CD4-positive, alpha-beta memory T cell (primary cell): ENCODE measurements around the gene DENND1C. TPM values are rescaled to one million over a fixed set of nuclear protein-coding genes. Genes with fewer than 3 reads are reported as not detected.
A peak's percentile ranks its signal among the peaks of the same experiment; 100 is the strongest.

Source experiments
- CTCF ChIA-PET: fragments of 350-600 bp; sonication (Branson Sonifier 250); formaldehyde crosslinking; loops from one replicate; lab custom pipeline; 2021; ENCODE audit warnings: inconsistent platforms; ENCODE audit not compliant: partially characterized antibody; lab: Charles Lee
- POLR2A ChIA-PET: fragments of 350-600 bp; sonication (Branson Sonifier 250); formaldehyde crosslinking; loops from one replicate; lab custom pipeline; 2021; ENCODE audit not compliant: partially characterized antibody; lab: Charles Lee
- DNase-seq, 5 donors: peaks; one replicate each; pipeline versions ENCODE4 v3.0.0 to v3.0.0-alpha.2; 2020 to 2022; ENCODE audit warnings: mixed read lengths in 1 of 5
- H3K27ac ChIP-seq: one replicate; pipeline ENCODE4 v1.7.0; 2013; ENCODE audit warnings: low read depth, low read length
- H3K27me3 ChIP-seq: 2 replicates; pipeline ENCODE4 v1.7.0; 2013; ENCODE audit warnings: mild to moderate bottlenecking, low read length, moderate library complexity; ENCODE audit not compliant: insufficient read depth
- H3K36me3 ChIP-seq: 2 replicates; pipeline ENCODE4 v1.7.0; 2013; ENCODE audit warnings: mild to moderate bottlenecking, low read length, moderate library complexity; ENCODE audit not compliant: insufficient read depth
- H3K4me1 ChIP-seq: 2 replicates; pipeline ENCODE4 v1.7.0; 2013; ENCODE audit warnings: mild to moderate bottlenecking, low read length, moderate library complexity; ENCODE audit not compliant: insufficient read depth
- H3K4me3 ChIP-seq, 2 donors: one replicate each; pipeline ENCODE4 v1.7.0; 2013; ENCODE audit warnings: low read length in 2 of 2, mild to moderate bottlenecking in 1 of 2
- H3K9me3 ChIP-seq, 2 donors: one replicate each; pipeline ENCODE4 v1.7.0; 2013; ENCODE audit warnings: low read length in 2 of 2, control low read depth in 1 of 2; ENCODE audit not compliant: control insufficient read depth in 1 of 2
- H3K27ac Mint-ChIP-seq, 7 donors: one replicate each; pipeline ENCODE4 v1.8.0; 2020 to 2021; ENCODE audit warnings: mixed read lengths in 7 of 7, mild to moderate bottlenecking in 6 of 7, inconsistent platforms in 3 of 7, moderate library complexity in 3 of 7
- H3K27me3 Mint-ChIP-seq, 2 donors: one replicate each; pipeline ENCODE4 v1.8.0; 2020 to 2021; ENCODE audit warnings: mixed read lengths in 2 of 2
- H3K36me3 Mint-ChIP-seq, 2 donors: one replicate each; pipeline ENCODE4 v1.8.0; 2020 to 2021; ENCODE audit warnings: mixed read lengths in 2 of 2, inconsistent platforms in 1 of 2, mild to moderate bottlenecking in 1 of 2
- H3K4me1 Mint-ChIP-seq, 4 donors: one replicate each; pipeline ENCODE4 v1.8.0; 2020 to 2021; ENCODE audit warnings: mixed read lengths in 4 of 4, mild to moderate bottlenecking in 1 of 4
- H3K4me3 Mint-ChIP-seq, 8 donors: one replicate each; pipeline ENCODE4 v1.8.0; 2020 to 2021; ENCODE audit warnings: mixed read lengths in 8 of 8, mild to moderate bottlenecking in 7 of 8, moderate library complexity in 6 of 8, inconsistent platforms in 3 of 8
- H3K9me3 Mint-ChIP-seq, 8 donors: one replicate each; pipeline ENCODE4 v1.8.0; 2020 to 2021; ENCODE audit warnings: mixed read lengths in 8 of 8, mild to moderate bottlenecking in 5 of 8, inconsistent platforms in 3 of 8, moderate library complexity in 1 of 8
- intact Hi-C: fragments of 100-400 bp; cut with micrococcal nuclease; formaldehyde crosslinking; loops from one replicate; pipeline ENCODE4 v1.15.1; 2023
- polyA plus RNA-seq, 2 donors: library from polyadenylated mRNA; unstranded; fragments of 300-500 nt; fragmentation: Illumina TruSeq; gene quantifications; one replicate each; pipeline ENCODE4 v1.2.3, GENCODE V29; 2021
- total RNA-seq, 2 experiments: library from RNA; stranded (reverse); gene quantifications; one replicate each; pipeline ENCODE4 v1.2.3, GENCODE V29; 2021

DENND1C gene
- total and polyA plus RNA-seq, 4 experiments from 2014 or later: 39.6 to 113 (median 91.6) TPM

DNA sequence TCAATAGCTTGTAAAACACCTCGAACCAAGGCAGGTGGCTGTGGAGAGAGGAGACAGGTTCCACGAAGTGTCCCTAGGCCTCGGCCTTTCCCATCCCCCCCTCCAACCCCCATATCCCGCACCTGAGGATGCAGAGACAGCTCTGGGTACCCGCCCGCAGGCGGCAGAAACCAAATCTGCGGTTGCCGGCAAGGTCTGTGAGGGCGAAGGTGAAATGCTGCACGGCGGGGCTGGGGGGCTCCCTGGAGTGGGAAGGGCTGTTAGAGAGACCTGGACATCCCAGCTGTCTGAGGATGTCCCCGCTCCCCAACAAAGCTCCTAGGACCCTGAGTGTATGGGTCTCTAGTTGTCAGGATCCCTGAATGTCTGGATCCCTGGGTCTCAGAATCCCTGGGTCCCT, 2.8 kb downstream of the DENND1C start:
- peaks cover 14 to 25% of the 10 kb centered on the region in 2 donors for H3K36me3 Mint-ChIP-seq
- Histone ChIP-seq H3K4me3 (no peak overlapping the region), H3K9me3 (no peaks in the 10 kb centered on the region), H3K27me3 (no peaks in the 10 kb centered on the region), H3K27ac (peak overlapping the region; percentile 93), H3K36me3 (peaks cover 33% of the 10 kb centered on the region), H3K4me1 (peaks cover 46% of the 10 kb centered on the region)
- no peak overlapping the region for H3K4me3 Mint-ChIP-seq
- ChIA-PET CTCF (interaction anchor here (1.3 to 1.4 kb wide), 2 partner anchors 21 to 38 kb away, joined by 3 read pairs; no protein-coding TSS in a partner anchor), POLR2A (no interaction called here)
- intact Hi-C loops: no loop called here
- H3K4me1 Mint-ChIP-seq: peaks cover 19 to 50% (median 29%) of the 10 kb centered on the region in 4 donors
- no peak for DNase-seq
- H3K27me3 Mint-ChIP-seq: no peaks in the 10 kb centered on the region
- no peaks in the 10 kb centered on the region for H3K9me3 Mint-ChIP-seq
- H3K27ac Mint-ChIP-seq: peak overlapping the region in 1 of 7 donors; percentile 70

DNA sequence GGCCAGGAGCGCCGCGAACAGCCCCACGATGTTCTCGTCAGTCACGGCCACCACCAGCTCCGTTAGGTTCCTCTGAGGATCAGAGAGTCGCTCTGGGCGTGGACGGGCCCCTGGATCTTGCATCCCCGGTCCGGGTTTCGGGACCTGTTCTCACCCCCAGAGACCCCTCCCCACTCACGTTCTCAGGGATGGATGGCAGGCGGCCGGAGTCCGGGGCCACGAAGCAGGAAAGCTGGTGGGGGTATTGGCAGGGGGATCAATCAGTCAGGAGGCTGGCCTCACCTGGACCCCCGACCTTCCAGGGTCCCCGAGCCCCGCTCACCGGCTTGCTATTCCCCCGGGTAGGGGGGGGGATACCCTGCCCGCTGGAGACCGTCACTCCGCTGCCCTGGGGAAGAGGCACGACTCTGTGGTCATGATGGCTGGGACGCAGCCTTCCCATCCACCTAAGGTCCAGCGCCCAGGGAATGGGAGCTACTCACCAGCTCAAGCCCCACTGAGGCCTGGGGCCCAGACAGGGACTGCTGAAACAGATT, 4.6 kb downstream of the DENND1C start:
- no peaks in the 10 kb centered on the region for H3K27me3 ChIP-seq
- CTCF ChIA-PET: no interaction called here
- Mint-ChIP-seq H3K4me1 (peaks cover 15 to 33% (median 23%) of the 10 kb centered on the region in 4 donors), H3K9me3 (no peaks in the 10 kb centered on the region), H3K27ac (peak overlapping the region in 1 of 7 donors; percentile 53), H3K36me3 (peaks cover 14 to 25% of the 10 kb centered on the region in 2 donors), H3K4me3 (no peak overlapping the region), H3K27me3 (no peaks in the 10 kb centered on the region)
- DNase-seq: no peak
- POLR2A ChIA-PET: no interaction called here
- H3K4me3 ChIP-seq: no peak overlapping the region
- H3K27ac ChIP-seq: peak overlapping the region; percentile 7
- intact Hi-C loops: no loop called here
- H3K4me1 ChIP-seq: peaks cover 33% of the 10 kb centered on the region
- H3K36me3 ChIP-seq: peaks cover 33% of the 10 kb centered on the region
- no peaks in the 10 kb centered on the region for H3K9me3 ChIP-seq

DNA sequence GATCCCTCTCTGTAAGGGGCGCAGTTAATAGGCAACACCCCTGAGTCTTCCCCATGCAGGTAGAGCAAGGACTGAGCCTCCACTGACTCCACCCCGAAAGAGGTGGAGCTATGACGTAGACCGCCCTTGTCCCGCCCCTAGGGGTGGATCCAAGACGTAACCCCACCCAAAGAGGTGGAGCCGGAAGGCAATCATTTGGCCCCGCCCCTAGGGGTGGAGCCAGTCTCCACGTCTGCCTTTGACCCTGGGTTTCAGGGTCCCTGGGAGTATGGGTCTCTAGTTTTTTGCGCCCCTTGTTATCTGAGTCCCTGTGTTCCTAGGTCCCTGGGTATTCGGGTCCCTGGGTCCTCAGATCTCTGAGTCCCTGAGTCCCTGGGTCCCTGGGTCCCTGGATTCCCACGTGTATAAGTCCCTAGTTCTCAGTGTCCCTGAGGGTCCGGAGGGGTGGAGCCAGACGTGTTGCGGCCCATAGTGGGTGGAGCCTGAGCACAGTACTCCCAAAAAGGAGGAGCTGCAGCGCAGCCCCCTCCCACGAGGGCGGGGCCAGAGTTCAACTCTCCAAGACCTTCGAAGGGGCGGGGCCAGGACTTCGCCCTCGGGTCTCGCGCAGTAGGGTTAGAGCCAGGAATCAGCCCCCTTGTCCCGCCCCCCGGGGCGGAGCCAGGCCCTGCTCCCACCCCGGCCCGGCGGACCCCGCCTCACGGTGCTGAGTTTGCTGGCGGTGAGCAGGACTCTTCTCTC, 5.3 kb downstream of the DENND1C start:
- peaks cover 30% of the 10 kb centered on the region for H3K4me1 ChIP-seq
- H3K4me1 Mint-ChIP-seq: peaks cover 11 to 27% (median 19%) of the 10 kb centered on the region in 4 donors
- peaks cover 14 to 24% of the 10 kb centered on the region in 2 donors for H3K36me3 Mint-ChIP-seq
- H3K9me3 Mint-ChIP-seq: no peaks in the 10 kb centered on the region
- H3K27me3 ChIP-seq: no peaks in the 10 kb centered on the region
- H3K4me3 Mint-ChIP-seq: no peak overlapping the region
- H3K27ac Mint-ChIP-seq: peak overlapping the region; percentile 15 to 66 (median 53)
- H3K9me3 ChIP-seq: no peaks in the 10 kb centered on the region
- H3K4me3 ChIP-seq: no peak overlapping the region
- POLR2A ChIA-PET: no interaction called here
- DNase-seq: peak; percentile 51 to 75 (median 64)
- CTCF ChIA-PET: no interaction called here
- peaks cover 33% of the 10 kb centered on the region for H3K36me3 ChIP-seq
- intact Hi-C loops: no loop called here
- peak overlapping the region; percentile 7 for H3K27ac ChIP-seq
- H3K27me3 Mint-ChIP-seq: no peaks in the 10 kb centered on the region

DNA sequence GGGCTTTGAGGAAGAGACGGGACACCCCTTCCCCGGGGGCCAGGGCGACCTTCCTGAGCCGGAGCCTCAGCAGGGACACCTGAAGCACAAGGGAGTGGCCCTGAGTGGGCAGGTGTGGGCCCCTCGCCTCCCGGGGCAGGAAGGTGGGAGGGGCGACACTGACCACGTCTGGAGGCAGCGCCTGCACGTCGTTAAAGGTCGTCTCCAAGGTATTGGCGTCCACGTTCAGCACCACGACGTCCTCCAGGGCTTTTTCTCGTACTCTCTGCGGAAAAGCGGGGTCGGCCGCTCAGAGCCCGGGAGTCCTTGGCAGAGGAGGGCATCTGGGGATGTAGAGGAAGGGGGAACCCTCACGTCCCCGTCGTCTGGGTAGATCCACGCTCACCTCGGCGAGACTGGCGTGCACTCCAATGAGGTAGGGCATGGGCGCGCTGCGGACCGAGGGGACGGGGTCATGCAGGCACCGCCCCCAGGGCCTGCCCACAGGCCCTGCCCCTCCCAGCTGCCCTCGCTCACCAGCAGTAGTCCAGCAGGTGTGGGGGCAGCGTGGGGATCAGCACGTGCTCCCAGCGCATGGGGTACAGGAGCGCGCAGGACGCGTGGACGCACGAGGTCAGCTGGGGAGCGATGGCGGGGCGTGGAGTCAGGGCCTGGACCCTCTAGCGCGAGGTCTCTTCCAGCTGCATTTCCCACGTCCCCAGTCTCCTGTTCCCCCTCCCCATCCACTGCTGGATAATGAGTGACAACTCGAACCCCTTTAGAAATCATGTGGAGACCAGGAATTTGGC, 6.1 kb downstream of the DENND1C start:
- Histone ChIP-seq H3K4me1 (peaks cover 23% of the 10 kb centered on the region), H3K9me3 (no peaks in the 10 kb centered on the region), H3K36me3 (peaks cover 33% of the 10 kb centered on the region), H3K4me3 (no peak overlapping the region), H3K27ac (no peak overlapping the region), H3K27me3 (no peaks in the 10 kb centered on the region)
- H3K4me1 Mint-ChIP-seq: peaks cover 6 to 19% (median 12%) of the 10 kb centered on the region in 4 donors
- peak overlapping the region in 2 of 7 donors; percentile 29 to 66 for H3K27ac Mint-ChIP-seq
- H3K27me3 Mint-ChIP-seq: no peaks in the 10 kb centered on the region
- DNase-seq: no peak
- ChIA-PET POLR2A (no interaction called here), CTCF (no interaction called here)
- peaks cover 18 to 23% of the 10 kb centered on the region in 2 donors for H3K36me3 Mint-ChIP-seq
- H3K9me3 Mint-ChIP-seq: no peaks in the 10 kb centered on the region
- intact Hi-C loops: no loop called here
- H3K4me3 Mint-ChIP-seq: no peak overlapping the region

DNA sequence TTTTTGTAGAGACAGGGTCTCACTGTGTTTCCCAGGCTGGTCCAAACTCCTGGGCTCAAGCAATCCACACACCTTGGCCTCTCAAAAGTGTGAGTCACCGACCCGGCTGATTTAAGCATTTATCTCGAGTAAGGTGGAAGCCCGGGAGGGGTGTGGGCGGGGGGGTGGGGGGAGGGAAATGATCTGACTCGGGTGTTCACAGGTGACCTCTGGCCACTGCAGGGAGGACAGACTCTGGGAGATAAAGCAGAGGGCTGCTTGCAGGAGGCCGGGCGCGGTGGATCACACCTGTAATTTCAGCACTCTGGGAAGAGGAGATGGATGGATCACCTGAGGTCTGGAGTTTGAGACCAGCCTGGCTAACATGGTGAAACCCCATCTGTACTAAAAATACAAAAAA, 7.9 kb downstream of the DENND1C start:
- Histone ChIP-seq H3K4me3 (no peak overlapping the region), H3K27ac (no peak overlapping the region), H3K4me1 (peaks cover 4% of the 10 kb centered on the region), H3K36me3 (peaks cover 35% of the 10 kb centered on the region), H3K27me3 (no peaks in the 10 kb centered on the region), H3K9me3 (no peaks in the 10 kb centered on the region)
- POLR2A ChIA-PET: interaction anchor here (0.9 to 2.1 kb wide), 2 partner anchors 8 to 390 kb away, joined by 3 to 19 read pairs; partner anchors contain the start of gene DENND1C
- intact Hi-C loops: no loop called here
- CTCF ChIA-PET: no interaction called here
- Mint-ChIP-seq H3K36me3 (peaks cover 15 to 27% of the 10 kb centered on the region in 2 donors), H3K9me3 (no peaks in the 10 kb centered on the region), H3K4me3 (no peak overlapping the region), H3K4me1 (peaks cover 0 to 5% (median 2%) of the 10 kb centered on the region in 4 donors), H3K27me3 (no peaks in the 10 kb centered on the region), H3K27ac (no peak overlapping the region)
- no peak for DNase-seq

DNA sequence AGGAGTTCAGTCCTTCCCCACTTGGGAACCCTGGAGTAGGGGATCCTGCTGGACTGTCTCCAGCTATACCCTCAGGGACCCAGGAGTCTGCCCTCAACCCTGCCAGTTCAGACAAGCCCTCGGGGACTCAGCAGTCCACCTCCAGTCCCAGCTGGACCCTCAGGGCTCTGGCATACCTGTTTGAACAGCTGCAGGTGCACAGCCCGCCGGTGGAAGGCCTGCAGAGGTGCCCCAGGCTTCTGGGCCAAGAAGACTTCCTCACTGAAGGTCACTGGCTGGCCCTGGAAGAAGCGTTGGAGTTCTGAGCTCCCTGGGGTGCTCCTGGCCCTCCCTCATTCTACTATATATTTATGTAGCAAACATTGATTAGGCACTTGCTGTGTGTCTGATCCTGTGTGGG, 8.9 kb downstream of the DENND1C start:
- intact Hi-C loops: no loop called here
- CTCF ChIA-PET: interaction anchor here (0.7 kb wide), 1 partner anchor 82 kb away, joined by 5 read pairs; no protein-coding TSS in a partner anchor
- Mint-ChIP-seq H3K9me3 (no peaks in the 10 kb centered on the region), H3K36me3 (peaks cover 19 to 30% of the 10 kb centered on the region in 2 donors), H3K27me3 (no peaks in the 10 kb centered on the region), H3K27ac (peak overlapping the region in 1 of 7 donors; percentile 35), H3K4me3 (no peak overlapping the region), H3K4me1 (peaks cover 0 to 7% (median 3%) of the 10 kb centered on the region in 4 donors)
- Histone ChIP-seq H3K27ac (no peak overlapping the region), H3K27me3 (no peaks in the 10 kb centered on the region), H3K4me1 (no peaks in the 10 kb centered on the region), H3K9me3 (no peaks in the 10 kb centered on the region), H3K4me3 (no peak overlapping the region), H3K36me3 (peaks cover 35% of the 10 kb centered on the region)
- no peak for DNase-seq
- POLR2A ChIA-PET: interaction anchor here (0.9 to 2.1 kb wide), 2 partner anchors 9 to 391 kb away, joined by 3 to 19 read pairs; partner anchors contain the start of gene DENND1C

DNA sequence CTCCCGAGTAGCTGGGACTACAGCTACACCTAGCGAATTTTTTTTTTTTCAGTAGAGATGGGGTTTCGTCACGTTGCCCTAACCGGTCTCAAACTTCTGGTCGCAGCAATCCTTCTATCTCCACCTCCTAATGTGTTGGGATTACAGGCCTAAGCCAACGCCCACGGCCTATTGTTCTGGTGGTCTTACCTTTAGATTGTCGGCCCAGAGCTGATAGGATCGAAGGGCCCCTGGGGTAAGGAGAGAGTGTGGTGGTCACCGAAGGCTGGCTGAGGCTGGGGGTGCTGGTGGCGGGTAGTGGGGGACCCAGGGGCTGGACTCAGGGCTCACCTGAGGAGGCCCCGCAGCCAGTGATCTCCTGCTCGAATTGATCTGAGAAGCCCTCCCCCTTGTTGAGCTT, 10.5 kb downstream of the DENND1C start:
- Mint-ChIP-seq H3K4me1 (peaks cover 0 to 10% (median 1%) of the 10 kb centered on the region in 4 donors), H3K4me3 (no peak overlapping the region), H3K9me3 (no peaks in the 10 kb centered on the region), H3K27me3 (no peaks in the 10 kb centered on the region), H3K27ac (peak overlapping the region in 2 of 7 donors; percentile 10 to 57), H3K36me3 (peaks cover 18 to 31% of the 10 kb centered on the region in 2 donors)
- CTCF ChIA-PET: no interaction called here
- no peaks in the 10 kb centered on the region for H3K9me3 ChIP-seq
- no peaks in the 10 kb centered on the region for H3K27me3 ChIP-seq
- H3K4me1 ChIP-seq: no peaks in the 10 kb centered on the region
- no peak overlapping the region for H3K4me3 ChIP-seq
- H3K27ac ChIP-seq: no peak overlapping the region
- H3K36me3 ChIP-seq: peaks cover 26% of the 10 kb centered on the region
- POLR2A ChIA-PET: interaction anchor here (1.0 kb wide), 1 partner anchor 9 kb away, joined by 3 read pairs; no protein-coding TSS in a partner anchor
- intact Hi-C loops: no loop called here
- no peak for DNase-seq
